CMK (cell line): ENCODE results near the gene INHBB.
"Not testable (repeated sequence)": the region's sequence is repeated elsewhere in the genome, so short reads cannot be mapped to it uniquely, and the experiment has no call there.

Source experiments
- DNase-seq: peaks from one replicate; pipeline ENCODE4 v3.0.0-alpha.2; 2010; ENCODE audit warnings: low read depth

The INHBB gene

DNA sequence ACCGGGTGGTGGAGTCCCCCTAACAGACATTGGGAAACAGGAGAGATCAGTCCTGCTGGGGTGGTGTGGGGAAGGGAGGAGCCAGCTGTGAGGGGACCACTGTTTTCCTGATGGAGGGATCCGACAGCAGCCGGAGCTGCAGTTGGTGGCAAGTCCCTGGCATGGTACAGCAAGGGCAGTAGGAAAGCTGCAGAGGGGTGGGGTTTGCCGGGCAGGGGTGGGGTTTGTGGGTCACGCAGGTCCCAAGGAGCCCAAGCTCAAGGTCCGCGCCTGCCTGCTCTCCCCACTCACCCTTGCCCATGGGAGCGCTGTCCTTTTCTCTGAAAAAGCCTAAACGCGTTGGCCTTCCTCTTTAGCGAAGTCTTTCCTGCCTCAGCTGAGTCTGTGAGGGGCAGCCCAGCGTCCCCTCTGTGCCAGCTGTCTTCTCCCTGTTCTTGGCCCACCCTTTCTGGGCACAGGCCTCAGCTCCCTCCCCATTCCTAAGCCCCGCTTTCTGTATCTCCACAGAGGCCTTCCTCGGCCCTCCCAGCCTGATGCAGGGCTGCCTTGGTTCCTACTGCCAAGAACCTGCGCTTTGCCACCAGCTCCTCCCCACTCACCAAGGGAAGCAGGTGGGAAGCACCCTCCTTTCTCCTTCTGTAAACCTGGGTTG is 29.3 kb upstream of the INHBB start:
- no peak for DNase-seq

DNA sequence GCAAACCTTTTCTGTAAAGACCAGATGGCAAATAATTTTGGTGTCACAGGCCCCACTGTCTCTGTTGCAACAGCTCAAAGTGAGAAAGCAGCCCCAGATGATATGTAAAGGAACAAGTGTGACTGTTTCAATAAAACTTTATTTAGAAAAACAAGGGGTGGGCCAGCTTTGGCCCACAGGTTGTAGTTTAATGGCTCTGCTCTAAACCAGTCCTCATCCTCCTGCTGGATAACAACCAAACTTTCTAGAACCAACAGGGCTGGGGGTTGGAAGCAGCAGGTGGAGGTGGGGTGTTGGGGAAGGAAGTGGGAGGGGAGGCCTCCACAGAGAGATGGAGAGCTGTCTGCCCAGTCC is 28.8 kb upstream of the INHBB start:
- DNase-seq = no peak

DNA sequence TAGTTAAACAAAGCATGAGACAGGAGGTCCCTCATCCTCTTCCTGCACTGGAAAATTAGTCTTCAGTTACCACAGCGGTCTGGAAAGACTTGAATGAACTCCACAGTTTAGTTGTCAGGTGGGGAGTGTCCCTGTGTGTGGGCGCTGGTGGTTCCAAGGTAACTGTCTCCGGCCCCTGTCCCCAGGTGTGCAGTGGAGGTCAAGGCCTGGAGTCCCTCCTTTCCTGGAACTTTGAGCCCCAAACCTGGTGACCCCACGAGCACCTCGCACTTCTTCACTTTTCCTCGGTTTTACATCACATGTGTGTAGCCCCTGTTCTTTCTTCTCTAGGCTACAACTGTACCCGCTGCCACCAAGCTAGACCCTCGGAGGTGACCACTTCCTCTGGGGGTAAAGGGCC is 28.0 kb upstream of the INHBB start:
- no peak for DNase-seq

DNA sequence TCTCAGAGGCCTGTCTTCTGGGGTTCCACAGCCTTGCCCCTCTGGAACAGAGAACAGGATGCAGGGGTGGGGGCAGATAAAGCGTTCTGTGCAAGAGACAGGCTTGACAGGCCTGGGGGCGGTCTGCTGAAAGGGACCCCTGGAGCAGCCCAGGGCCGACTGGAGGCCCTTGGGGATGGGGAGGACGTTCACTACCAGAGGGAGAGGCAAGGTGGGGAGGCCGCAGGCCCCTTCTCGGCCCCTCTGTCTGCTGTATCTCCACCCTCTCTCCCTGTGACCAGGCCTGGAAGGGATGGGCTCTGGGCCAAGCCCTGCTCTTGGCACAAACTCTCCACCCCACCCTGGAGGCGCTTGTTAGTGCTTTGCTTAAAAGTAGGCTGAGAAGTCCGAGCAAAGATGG is 27.3 kb upstream of the INHBB start:
- no peak for DNase-seq

DNA sequence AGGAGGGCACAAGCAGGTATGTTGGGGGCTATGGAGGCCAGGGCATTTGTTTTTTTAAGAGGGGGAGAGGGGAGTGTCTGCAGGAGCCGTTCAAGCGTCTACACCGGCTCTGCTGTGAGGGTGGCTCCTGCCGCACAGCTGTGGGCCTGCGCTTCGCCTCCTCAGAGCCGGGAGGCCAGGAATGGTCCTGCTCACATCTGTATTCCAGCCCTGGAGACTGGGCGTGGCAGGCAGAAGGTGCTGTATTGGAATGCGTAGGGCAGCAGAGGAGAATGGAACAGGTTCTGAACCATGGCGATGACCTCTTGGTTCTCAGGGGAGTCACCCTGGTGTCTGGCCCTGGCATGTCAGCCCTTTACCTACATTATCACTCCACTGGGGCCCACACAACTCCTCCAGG is 26.8 kb upstream of the INHBB start:
- no peak for DNase-seq

DNA sequence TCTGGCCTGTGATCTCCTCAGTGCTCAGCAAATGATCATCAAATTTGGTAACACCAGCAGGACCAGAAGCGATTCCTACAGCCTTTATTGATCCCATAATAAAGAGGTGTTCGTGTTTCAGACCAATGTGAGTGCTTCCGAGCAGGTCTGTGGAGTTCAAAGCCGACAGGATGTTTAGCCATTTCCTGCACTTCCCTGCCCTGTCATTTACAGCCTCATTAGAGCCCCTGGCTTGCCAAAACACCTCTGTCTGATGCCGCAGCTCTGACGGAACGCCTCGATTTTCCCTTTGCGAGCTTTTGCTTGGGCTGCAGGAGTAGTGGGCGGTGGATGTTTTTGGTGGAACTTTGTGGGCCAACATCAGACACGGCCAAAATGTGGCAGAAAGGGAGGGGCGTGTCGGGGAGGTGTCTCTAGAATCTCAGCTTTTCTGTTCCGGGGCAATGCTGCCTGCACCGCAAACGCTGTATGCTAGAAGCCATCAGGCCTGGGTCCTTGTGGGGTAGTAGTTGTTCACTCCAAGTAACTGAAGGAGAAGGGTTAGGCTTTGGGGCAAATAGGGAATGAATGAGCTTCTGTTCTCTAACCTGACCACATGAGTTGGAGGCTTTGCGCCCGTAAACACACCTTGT is 26.1 kb upstream of the INHBB start:
- no peak for DNase-seq

DNA sequence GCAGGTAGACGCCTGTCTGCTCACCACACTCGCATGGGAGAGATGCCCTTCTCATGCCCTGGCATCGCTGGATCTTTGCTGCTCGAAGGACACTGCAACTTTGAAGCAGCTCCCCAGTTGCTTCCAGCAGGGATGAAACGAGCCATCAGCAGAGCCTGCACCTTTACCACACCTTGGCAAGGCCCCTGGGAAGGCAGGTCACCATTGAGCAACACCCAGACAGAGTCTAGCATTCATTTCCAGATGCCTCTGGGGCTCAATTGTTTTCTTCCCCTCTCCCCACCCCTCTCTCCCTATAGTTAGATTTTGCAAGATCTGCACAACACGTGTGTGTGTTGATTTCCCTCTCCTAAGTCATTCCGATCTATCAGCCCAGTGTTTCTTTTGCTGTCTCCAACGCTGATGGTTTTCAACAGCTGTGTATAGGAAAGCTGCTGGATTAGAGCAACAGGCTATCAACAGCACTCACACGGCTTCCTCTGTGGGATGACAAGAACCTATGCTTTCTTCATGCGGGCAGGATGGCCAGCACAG is 25.6 kb upstream of the INHBB start:
- no peak for DNase-seq

DNA sequence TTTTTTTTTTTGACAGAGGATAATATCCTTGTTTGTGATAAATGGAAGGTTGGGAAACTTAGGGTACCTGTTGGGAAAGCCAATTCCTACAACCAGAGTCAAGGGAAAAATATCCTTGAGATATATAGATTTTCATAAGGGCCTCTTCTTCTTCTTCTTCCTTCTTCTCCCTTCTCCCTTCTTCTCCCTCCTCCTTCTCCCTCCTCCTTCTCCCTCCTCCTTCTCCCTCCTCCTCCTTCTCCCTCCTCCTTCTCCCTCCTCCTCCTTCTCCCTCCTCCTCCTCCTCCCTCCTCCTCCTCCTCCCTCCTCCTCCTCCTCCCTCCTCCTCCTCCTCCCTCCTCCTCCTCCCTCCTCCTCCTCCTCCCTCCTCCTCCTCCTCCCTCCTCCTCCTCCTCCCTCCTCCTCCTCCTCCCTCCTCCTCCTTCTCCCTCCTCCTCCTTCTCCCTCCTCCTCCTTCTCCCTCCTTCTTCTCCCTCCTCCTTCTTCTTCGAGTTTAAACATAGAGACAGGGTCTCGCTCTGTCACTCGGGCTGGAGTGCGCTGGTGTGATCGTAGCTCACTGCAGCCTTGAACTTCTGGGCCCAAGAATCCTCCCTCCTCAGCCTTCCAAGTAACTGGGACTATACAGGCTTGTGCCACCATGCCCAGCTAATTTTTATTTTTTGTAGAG is 24.9 kb upstream of the INHBB start:
- DNase-seq = not testable (repeated sequence)

DNA sequence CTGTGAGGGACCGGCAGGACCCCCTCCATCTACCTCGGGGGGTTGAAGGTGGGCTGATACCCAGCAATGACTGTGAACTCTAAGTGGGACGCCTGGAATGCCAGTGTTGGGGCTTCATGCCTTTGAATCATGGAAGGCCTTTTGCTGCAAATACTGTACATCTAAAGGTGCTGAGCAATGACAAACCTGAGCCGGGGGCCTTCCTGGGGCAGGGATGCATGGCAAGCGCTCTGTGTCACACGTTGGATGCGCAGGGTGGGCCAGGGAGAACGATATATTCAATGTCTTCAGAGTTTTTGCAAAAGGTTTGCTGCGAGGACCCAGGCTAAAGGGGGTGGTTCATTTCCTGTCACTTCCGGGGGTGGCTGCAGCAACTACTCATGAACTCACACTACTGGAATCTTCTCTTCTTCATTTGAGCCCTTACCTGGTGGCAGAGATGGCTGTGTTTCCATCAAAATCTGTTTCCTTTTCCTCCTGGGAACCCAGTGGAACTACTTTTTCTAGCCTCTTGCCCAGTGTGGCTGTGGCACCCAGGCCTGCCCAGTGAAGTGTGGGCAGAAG is 24.1 kb upstream of the INHBB start:
- DNase-seq = no peak

DNA sequence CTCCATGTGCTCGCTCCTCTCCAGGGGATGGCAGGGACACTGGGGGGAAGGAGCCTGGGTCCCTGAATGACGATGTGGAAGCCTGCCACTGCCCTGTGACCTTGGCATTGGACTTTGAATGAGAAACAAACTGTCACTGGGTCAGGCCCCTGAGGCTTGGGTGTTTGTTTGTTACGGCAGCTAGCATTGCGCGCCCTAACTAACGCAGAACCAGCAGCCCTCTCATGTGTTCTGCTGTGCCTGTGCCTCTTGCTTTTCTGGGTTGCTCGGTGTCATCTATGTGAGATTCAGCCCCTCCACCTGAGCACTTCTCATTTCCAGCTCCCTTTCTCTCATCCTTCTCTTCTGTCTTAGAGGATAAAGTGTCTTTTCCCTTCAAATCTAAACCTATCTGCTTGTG is 23.6 kb upstream of the INHBB start:
- no peak for DNase-seq

DNA sequence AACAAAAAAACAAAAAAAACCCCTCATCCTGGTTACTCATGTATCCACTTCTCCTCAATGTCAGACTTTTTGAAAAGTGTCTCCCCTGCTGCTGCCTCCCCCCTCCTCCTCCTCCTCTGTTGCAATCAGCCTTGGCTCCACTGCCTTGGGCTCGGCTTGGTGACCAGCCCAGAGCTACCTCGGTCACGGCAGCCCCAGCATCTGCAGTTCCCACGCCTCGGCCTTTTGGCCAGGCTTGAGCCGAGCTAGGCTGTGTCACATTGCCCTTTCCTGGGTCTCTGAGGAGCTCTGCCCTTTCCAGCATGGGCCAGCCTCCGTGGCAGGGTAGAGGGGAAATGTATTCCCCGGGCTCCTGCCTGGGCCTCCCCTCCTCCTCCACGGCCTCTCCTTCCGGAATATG is 22.7 kb upstream of the INHBB start:
- DNase-seq = no peak

DNA sequence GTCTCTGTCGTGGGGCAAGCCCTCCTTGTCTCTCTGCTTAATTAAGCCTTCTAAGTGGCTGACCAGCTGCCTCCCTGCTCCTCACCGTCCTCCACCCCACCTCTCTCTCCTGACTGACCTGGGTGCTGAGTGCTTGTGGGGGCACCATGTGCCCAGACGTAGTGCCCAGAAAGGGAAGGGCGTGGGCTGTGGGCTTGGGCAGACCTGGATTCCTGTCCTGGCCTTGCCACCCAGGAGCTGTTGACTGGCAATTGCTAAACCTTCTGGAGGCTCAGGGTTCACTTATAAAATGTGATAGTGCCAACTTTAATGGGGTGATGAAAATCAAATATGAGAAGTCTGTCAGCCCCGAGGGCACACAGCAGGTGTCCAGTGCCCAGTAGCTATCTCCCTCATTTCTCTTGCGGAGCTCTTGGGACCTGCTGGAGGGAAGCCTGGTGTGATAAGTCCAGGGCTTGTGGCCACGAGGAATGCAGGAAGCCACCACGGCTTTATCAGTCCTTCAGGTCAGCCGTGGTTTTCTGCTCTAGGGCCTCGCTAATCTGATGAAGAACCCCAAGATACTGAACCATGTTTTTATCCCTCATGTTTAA is 22.0 kb upstream of the INHBB start:
- DNase-seq = no peak

DNA sequence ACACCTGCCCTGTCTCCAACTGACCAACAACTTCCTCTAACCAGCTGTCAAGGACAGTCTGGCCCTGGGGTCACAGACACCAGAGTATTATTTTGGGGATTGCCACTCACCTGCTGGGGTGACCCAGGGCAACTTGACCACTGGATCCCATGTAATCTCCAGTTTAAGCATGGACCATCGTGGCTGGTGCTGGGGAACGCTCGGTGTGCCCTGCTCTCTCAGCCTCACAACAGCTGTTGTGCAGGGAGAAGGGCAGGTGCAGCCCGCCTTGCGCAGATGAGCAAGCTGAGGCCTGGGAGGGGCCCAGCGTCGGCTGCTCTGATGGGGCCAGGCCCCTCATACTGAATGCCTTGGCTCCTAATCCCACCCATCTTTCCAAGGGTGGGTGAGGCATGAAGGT is 21.0 kb upstream of the INHBB start:
- no peak for DNase-seq

DNA sequence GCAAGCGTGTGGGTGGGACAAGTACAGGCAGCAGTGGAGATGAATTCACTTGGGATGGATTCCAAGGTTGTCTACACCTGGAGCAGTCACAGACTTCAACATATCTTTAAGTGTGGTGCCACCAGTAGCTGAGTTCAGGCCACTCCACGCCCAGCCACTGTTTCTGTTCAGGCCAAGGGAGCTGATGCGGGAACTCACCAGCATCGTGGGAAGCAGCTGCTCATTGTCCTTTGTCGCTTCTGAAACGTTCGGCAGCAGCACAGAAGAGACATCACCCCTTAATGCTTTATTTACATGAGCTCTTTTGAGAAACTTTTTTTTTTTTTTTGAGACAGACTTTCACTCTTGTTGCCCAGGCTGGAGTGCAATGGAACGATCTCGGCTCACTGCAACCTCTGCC is 19.9 kb upstream of the INHBB start:
- DNase-seq = no peak

DNA sequence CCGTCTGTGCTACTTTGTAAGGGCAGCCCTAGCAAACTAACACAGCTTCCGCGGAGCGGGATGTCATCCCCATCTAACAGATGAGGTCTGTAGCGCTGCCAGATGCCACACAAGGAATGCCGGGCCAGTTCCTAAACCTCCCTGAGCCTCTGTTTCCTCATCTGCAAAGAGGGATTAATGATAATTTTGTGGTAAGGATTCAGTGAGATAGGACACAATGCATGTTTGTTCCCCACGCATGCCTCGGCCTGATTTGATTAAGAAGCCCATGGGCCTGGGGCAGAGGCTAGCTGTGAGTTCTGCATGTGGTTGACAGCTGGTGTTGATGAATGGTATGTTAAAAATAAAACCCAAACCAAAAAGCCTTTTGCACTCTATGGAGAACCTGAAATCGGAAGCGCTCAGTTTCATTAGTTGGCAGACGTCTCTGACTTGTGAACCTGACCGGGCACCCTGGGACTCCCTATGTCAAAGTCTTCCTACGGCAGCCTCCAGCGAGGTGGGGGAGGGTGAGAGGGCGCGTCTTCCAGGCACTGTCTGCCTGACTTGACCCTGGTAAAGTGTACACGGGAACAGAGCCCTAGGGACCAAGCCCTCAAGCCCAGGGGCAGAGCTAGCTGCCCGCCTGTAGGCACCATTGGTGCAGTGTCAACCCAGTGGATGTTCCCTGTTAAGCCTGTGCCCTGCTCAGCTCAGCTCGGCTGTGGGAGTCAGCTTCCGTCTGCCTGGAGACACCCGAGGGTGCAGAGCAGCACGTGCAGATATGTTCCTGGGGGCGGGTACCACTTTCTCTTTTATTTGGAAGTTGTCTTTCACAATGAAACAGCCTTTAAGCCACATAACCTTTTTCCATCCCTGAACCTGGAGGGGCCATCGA is 14.8 kb upstream of the INHBB start:
- DNase-seq = no peak

DNA sequence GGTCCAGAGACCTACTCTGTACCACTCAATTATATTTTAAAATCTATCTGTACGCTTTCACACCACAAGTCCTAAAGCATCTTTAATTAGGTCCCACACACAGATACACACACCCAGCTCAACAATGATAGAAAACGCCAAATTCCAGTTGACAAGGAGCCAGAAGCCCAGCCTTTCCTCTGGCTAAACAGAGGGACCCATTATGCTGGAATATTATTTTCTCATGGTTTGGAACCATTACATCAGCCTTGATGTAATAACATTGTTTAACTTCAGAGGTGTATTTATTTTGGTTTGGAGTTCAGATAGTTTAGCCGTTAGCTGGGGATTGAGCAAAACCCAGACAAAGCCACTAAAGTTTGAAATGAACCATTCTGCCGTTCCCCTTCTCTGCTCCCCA is 14.0 kb upstream of the INHBB start:
- no peak for DNase-seq

DNA sequence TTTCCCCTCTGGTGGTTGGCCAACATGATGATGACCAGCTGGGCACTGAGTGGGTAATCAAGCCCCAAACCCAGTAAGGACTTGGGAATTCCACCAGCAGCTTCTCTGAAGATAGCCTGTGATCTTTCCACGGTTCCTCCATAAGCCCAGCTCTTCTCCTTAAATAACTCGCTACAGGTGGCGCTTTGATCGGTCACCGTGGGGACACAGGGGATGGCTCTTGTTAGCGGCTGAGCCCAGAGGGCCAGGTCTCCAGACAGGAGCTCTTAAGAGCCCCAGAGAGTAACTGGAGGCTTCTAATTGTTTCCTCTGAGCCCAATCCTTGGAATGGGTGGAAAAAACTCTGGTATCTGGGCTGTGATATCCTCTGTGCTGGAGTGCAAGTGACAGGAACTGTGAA is 13.6 kb upstream of the INHBB start:
- no peak for DNase-seq

DNA sequence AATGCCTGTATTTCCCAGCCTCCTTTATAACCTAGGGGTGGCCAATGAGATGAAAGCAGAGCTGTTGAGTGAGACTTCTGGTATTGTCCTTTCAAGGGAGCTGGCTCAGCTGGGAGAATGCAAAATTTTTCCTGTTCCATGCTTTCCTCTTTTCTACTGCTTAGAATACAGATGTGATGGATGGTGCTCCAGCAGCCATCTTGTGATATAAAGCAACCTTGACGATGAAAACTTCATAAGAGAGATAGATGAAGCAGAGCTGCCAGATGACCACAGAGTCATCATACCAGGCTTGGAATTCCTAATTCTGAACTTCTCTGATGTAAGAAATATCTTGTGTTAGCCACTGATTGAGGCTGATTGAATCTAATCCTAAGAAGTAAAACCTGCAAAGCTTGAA is 11.9 kb upstream of the INHBB start:
- DNase-seq = no peak

DNA sequence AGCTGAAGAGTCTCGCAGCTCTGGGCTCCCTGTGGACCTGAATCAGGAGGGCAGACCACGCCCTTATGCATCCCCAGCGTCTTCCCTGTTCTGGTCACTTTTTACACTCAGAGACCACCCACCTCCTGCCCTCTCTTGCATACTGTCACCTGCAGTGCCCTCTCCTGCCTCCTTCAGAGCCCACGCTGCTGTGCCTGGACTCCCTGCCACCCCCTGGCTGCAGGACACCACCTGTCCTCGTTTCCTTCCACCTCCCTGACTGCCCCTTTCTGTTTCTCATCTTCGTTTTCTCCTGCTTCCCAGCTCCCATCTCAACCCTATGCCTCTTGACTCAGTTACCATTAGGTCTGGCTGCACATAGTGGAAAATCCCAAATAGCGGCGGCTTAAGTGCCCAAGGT is 9.2 kb upstream of the INHBB start:
- no peak for DNase-seq

DNA sequence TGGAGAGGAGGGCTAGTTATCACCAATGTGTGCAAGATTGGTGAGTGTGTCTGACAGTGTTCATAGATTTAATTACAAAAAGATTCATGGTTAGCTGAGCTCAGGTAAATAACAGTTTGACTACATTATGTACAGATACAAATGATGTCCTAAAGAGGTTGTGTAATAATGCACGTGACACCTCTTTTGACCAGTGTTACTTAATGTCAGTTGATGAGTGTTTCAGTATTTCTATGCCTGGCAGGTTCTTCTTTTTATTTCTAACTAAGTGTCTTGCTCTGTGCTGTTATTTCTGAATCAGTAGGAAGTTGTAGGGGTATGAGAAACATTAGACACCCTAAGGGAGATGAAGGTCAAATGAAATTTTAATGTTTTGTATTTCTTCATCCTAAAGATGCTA is 7.9 kb upstream of the INHBB start:
- no peak for DNase-seq

DNA sequence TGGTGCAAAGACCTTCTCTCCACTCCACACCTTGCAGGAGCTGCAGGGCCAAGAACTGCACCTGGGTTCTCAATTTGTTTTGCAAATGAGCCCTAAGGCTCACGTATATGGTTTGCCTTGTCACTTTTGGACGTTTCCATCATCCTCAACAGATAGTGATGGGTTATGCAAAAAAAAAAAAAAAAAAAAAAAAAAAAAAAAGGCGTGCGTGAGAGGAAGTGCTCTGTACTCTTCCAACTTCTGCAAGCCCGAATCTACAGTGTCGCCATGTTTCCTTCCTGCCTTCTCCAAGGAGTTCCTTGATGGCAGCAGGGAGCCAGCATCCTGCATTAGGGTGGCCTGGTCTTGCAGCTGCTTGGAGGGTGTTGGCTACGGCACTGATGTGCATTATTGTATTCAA is 4.0 kb upstream of the INHBB start:
- no peak for DNase-seq

DNA sequence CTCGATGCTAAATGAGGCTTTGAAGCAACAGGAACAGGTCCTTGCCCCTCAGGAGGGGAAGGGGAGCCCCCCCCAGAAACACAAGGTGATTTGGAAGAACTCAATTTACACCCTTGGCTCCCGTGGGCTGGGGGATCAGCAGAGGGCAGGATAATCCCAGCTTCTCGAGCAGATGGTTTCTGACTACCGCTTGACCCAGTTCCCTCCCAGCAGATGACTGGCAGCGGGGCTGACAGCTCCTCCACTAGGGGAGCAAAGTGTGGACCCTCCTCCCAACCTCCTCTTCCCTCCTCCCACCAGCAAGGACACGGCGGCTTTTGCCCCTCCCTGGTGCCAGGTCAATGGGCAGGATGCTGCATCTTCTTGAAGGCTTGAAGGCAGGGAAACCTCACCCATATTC is 3.5 kb upstream of the INHBB start:
- no peak for DNase-seq
